ENCODE data around the gene ENOX1. TPM values are rescaled to one million over a fixed set of nuclear protein-coding genes. Genes with fewer than 3 reads are reported as not detected.
A peak's percentile ranks its signal among the peaks of the same experiment; 100 is the strongest.

Gene ENOX1
- polyA plus RNA-seq, 3 donors: 8.5 to 11.1 (median 8.7) TPM

GRCh38 chr13:43315522-43315921, 471.2 kb downstream of the ENOX1 start:
- DNase-seq: no peak

- no peak for DNase-seq
Measured at GRCh38 chr13:43309311-43309710, 477.5 kb downstream of the ENOX1 start.

GRCh38 chr13:43307921-43308433, 478.8 kb downstream of the ENOX1 start:
- DNase-seq: peak; percentile 79

- no peak for DNase-seq
Measured at GRCh38 chr13:43307221-43307920, 479.4 kb downstream of the ENOX1 start.

- DNase-seq: no peak
Measured at GRCh38 chr13:43306372-43306771, 480.4 kb downstream of the ENOX1 start.

- DNase-seq: no peak
Measured at GRCh38 chr13:43305416-43305815, 481.4 kb downstream of the ENOX1 start.

- no peak for DNase-seq
Measured at GRCh38 chr13:43304945-43305344, 481.8 kb downstream of the ENOX1 start.

- no peak for DNase-seq
Measured at GRCh38 chr13:43304449-43304848, 482.3 kb downstream of the ENOX1 start.

GRCh38 chr13:43303033-43303729, 483.6 kb downstream of the ENOX1 start:
- DNase-seq: peak; percentile 64

GRCh38 chr13:43301346-43301969, 485.3 kb downstream of the ENOX1 start:
- no peak for DNase-seq

GRCh38 chr13:43300865-43301264, 485.9 kb downstream of the ENOX1 start:
- DNase-seq: no peak

- no peak for DNase-seq
Measured at GRCh38 chr13:43299374-43299773, 487.4 kb downstream of the ENOX1 start.

GRCh38 chr13:43298816-43299215, 488.0 kb downstream of the ENOX1 start:
- no peak for DNase-seq

- no peak for DNase-seq
Measured at GRCh38 chr13:43297967-43298678, 488.6 kb downstream of the ENOX1 start.

- no peak for DNase-seq
Measured at GRCh38 chr13:43295825-43296564, 490.8 kb downstream of the ENOX1 start.

GRCh38 chr13:43295321-43295720, 491.5 kb downstream of the ENOX1 start:
- no peak for DNase-seq

GRCh38 chr13:43294412-43294811, 492.4 kb downstream of the ENOX1 start:
- DNase-seq: no peak

GRCh38 chr13:43293986-43294385, 492.8 kb downstream of the ENOX1 start:
- peak; percentile 29 for DNase-seq

GRCh38 chr13:43293561-43293960, 493.2 kb downstream of the ENOX1 start:
- no peak for DNase-seq

- DNase-seq: no peak
Measured at GRCh38 chr13:43293008-43293407, 493.8 kb downstream of the ENOX1 start.

GRCh38 chr13:43291287-43292060, 495.3 kb downstream of the ENOX1 start:
- no peak for DNase-seq
